ENCODE measurements around the gene ABCA4. TPM values are rescaled to one million over a fixed set of nuclear protein-coding genes. Genes with fewer than 3 reads are reported as not detected.

The ABCA4 gene
- total and polyA plus RNA-seq, 2 donors (not counting 3 experiments of a cell fraction or from before 2014, with no cell fraction given): 2.3 to 4.9 TPM

- no peaks in the 10 kb centered on the region for H3K9me3 ChIP-seq (replicated peaks; ENCODE audit: control insufficient read depth, insufficient read depth, low read length)
- DNase-seq (ENCODE audit: low read depth, low spot score): no peak
- POLR2A ChIA-PET: no interaction called here
- peaks cover 5 to 20% of the 10 kb centered on the region in 2 experiments for H3K27me3 ChIP-seq (ENCODE audit: control insufficient read depth in 2 of 2, insufficient read depth in 2 of 2, low read length in 2 of 2)
- dilution Hi-C loops (cut with MboI; ENCODE audit: extremely low pct_ligation_motif_present, low sequenced_read_pairs): loop anchor here (25.0 kb wide), 1 partner anchor 351 kb away; no protein-coding TSS in a partner anchor
- no peaks in the 10 kb centered on the region for H3K4me1 ChIP-seq (ENCODE audit: control insufficient read depth, extremely low read depth, insufficient read depth, low read length)
- no peaks in the 10 kb centered on the region for H3K9me1 ChIP-seq (replicated peaks; ENCODE audit: control insufficient read depth, extremely low read depth, insufficient read depth, low read length)
- H3K36me3 ChIP-seq (ENCODE audit: control insufficient read depth in 2 of 2, extremely low read depth in 1 of 2, insufficient read depth in 2 of 2, low read length in 2 of 2): no peaks in the 10 kb centered on the region
- H3K27ac ChIP-seq (ENCODE audit: insufficient read depth, low read depth, low read length): no peak overlapping the region
- CTCF ChIA-PET: interaction anchor here (1.0 to 2.5 kb wide), 3 partner anchors 15 to 325 kb away, joined by 3 to 10 read pairs (median 4); no protein-coding TSS in a partner anchor
- no peak overlapping the region for H3K4me3 ChIP-seq (replicated peaks in 1 of 3; ENCODE audit: insufficient read depth in 1 of 3, low read depth in 1 of 3, low read length in 3 of 3)
- no peak for FAIRE-seq
- TF ChIP-seq POLR2AphosphoS5 (IDR thresholded peaks at IDR 0.05; ENCODE audit: insufficient read depth, low read depth, low read length) (no peak), POLR2A (IDR thresholded peaks at IDR 0.05; ENCODE audit: low read depth, low read length) (no peak), MYC (IDR thresholded peaks at IDR 0.05; ENCODE audit: low read depth, low read length) (no peak), GATA2 (IDR thresholded peaks at IDR 0.05; ENCODE audit: insufficient read depth, insufficient read length, low read depth, low read length) (no peak), EZH2 (IDR thresholded peaks at IDR 0.05; ENCODE audit: borderline replicate concordance, low read depth, low read length, severe bottlenecking) (no peak), JUN (IDR thresholded peaks at IDR 0.05; ENCODE audit: borderline replicate concordance, insufficient read depth, insufficient read length, low read depth) (no peak), FOS (IDR thresholded peaks at IDR 0.05; ENCODE audit: borderline replicate concordance, insufficient read depth, low read length) (no peak)
- TF ChIP-seq, protein P1, sequence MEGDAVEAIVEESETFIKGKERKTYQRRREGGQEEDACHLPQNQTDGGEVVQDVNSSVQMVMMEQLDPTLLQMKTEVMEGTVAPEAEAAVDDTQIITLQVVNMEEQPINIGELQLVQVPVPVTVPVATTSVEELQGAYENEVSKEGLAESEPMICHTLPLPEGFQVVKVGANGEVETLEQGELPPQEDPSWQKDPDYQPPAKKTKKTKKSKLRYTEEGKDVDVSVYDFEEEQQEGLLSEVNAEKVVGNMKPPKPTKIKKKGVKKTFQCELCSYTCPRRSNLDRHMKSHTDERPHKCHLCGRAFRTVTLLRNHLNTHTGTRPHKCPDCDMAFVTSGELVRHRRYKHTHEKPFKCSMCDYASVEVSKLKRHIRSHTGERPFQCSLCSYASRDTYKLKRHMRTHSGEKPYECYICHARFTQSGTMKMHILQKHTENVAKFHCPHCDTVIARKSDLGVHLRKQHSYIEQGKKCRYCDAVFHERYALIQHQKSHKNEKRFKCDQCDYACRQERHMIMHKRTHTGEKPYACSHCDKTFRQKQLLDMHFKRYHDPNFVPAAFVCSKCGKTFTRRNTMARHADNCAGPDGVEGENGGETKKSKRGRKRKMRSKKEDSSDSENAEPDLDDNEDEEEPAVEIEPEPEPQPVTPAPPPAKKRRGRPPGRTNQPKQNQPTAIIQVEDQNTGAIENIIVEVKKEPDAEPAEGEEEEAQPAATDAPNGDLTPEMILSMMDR (IDR thresholded peaks at IDR 0.05; ENCODE audit: extremely low read depth in 1 of 2, insufficient read depth in 1 of 2, low read depth in 1 of 2, low read length in 2 of 2): no peak
- TF ChIP-seq, protein P2, sequence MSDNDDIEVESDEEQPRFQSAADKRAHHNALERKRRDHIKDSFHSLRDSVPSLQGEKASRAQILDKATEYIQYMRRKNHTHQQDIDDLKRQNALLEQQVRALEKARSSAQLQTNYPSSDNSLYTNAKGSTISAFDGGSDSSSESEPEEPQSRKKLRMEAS (IDR thresholded peaks at IDR 0.05; ENCODE audit: insufficient read depth, insufficient read length): no peak
- no peaks in the 10 kb centered on the region for H4K20me1 ChIP-seq (replicated peaks; ENCODE audit: control insufficient read depth, extremely low read depth, insufficient read depth, low read length)
- no peak overlapping the region for H3K4me2 ChIP-seq (ENCODE audit: insufficient read depth, low read length)
- H2AFZ ChIP-seq (ENCODE audit: low read depth, low read length): no peak overlapping the region
- H3K79me2 ChIP-seq (ENCODE audit: control insufficient read depth, insufficient read depth, low read length): no peaks in the 10 kb centered on the region
- intact Hi-C loops (cut with micrococcal nuclease): no loop called here
- no TSS peak for BruUV-seq (replicated peaks)
- H3K9ac ChIP-seq (replicated peaks; ENCODE audit: extremely low read depth, insufficient read depth, low read length): no peak overlapping the region
Measured at GRCh38 chr1:94011129-94011528, 109.8 kb downstream of the ABCA4 start.

All from endothelial cell of umbilical vein (primary cell).